Amniotic epithelial cell (primary cell): ENCODE measurements around the gene SHROOM4.

Source experiments
- DNase-seq: peaks from one replicate; pipeline ENCODE4 v3.0.0-alpha.2; 2010; ENCODE audit warnings: low read depth

Gene SHROOM4

GRCh38 chrX:50615570-50616158, 198.3 kb downstream of the SHROOM4 start:
- DNase-seq = no peak

GRCh38 chrX:50614460-50614859, 199.5 kb downstream of the SHROOM4 start:
- no peak for DNase-seq

- DNase-seq = peak; percentile 2
These were observed 200.1 kb downstream of the SHROOM4 start for GRCh38 chrX:50613846-50614245.

- peak; percentile 17 for DNase-seq
These were observed 204.2 kb downstream of the SHROOM4 start for GRCh38 chrX:50609796-50610195.

- no peak for DNase-seq
These were observed 207.6 kb downstream of the SHROOM4 start for GRCh38 chrX:50606300-50606950.

GRCh38 chrX:50596056-50596455, 217.9 kb downstream of the SHROOM4 start:
- DNase-seq = no peak

GRCh38 chrX:50594788-50595187, 219.2 kb downstream of the SHROOM4 start:
- no peak for DNase-seq

GRCh38 chrX:50586980-50587379, 227.0 kb downstream of the SHROOM4 start:
- no peak for DNase-seq

- no peak for DNase-seq
These were observed 227.6 kb downstream of the SHROOM4 start for GRCh38 chrX:50586407-50586806.

- DNase-seq = no peak
These were observed 232.6 kb downstream of the SHROOM4 start for GRCh38 chrX:50581405-50581804.

- DNase-seq = peak; percentile 61
These were observed 234.0 kb downstream of the SHROOM4 start for GRCh38 chrX:50579955-50580354.

GRCh38 chrX:50577326-50577725, 236.7 kb downstream of the SHROOM4 start:
- no peak for DNase-seq

GRCh38 chrX:50567636-50568035, 246.4 kb downstream of the SHROOM4 start:
- DNase-seq = no peak

- DNase-seq = no peak
These were observed 248.3 kb downstream of the SHROOM4 start for GRCh38 chrX:50565718-50566117.
